ENCODE data around the gene UBE4A. TPM values are rescaled to one million over a fixed set of nuclear protein-coding genes. Genes with fewer than 3 reads are reported as not detected.

UBE4A gene
- total and polyA plus RNA-seq, 9 of the 15 experiments (the other 6 are each of a cell fraction or from before 2014, with no cell fraction given): 13.5 to 45.2 (median 26.8) TPM

GRCh38 chr11:118415739-118416068 lies 56.3 kb downstream of the UBE4A start (continued):
- TF ChIP-seq ATF6 (CRISPR knock-in tag; IDR thresholded peaks at IDR 0.05): no peak
- no peak for TF ChIP-seq ZNF717 (CRISPR knock-in tag; IDR thresholded peaks at IDR 0.05)
- peak; percentile 86; the same call in 1 of the 2 replicates for TF ChIP-seq ATF7 (IDR thresholded peaks at IDR 0.05)
- no peak for TF ChIP-seq TAF15 (IDR thresholded peaks at IDR 0.05; ENCODE audit: low read depth, low read length)
- peak; percentile 81; the same call in 1 of the 2 replicates for TF ChIP-seq NFATC3 (IDR thresholded peaks at IDR 0.05)
- no peak for TF ChIP-seq PCBP2 (IDR thresholded peaks at IDR 0.05; ENCODE audit: low read depth, low read length, poor library complexity, severe bottlenecking)
- TF ChIP-seq GATAD2A (IDR thresholded peaks at IDR 0.05): peak; percentile 79
- peak; percentile 57; the same call in 1 of the 2 replicates for TF ChIP-seq RUNX1 (IDR thresholded peaks at IDR 0.05; ENCODE audit: low read depth)
- TF ChIP-seq NCOA1 (IDR thresholded peaks at IDR 0.05; ENCODE audit: low read depth): peak; percentile 82; the same call in 1 of the 2 replicates
- peak; percentile 23 for TF ChIP-seq HCFC1 (IDR thresholded peaks at IDR 0.05; ENCODE audit: low read depth, low read length)
- no peak for TF ChIP-seq ZNF740 (CRISPR knock-in tag; IDR thresholded peaks at IDR 0.05)
- TF ChIP-seq ZNF740 (tag; IDR thresholded peaks at IDR 0.05): no peak
- no peak for TF ChIP-seq HNRNPK (IDR thresholded peaks at IDR 0.05; ENCODE audit: low read depth, low read length, poor library complexity, severe bottlenecking)
- peak; percentile 89 for TF ChIP-seq NCOR1 (IDR thresholded peaks at IDR 0.05)
- no peak for TF ChIP-seq CUX1 (CRISPR knock-in tag; IDR thresholded peaks at IDR 0.05)
- TF ChIP-seq CREBBP (IDR thresholded peaks at IDR 0.05; ENCODE audit: low read depth, low read length): no peak
- no peak for TF ChIP-seq ZNF75A (CRISPR knock-in tag; IDR thresholded peaks at IDR 0.05)
- TF ChIP-seq NFIC (IDR thresholded peaks at IDR 0.05): peak; percentile 98
- no peak for TF ChIP-seq XRCC4 (IDR thresholded peaks at IDR 0.05; ENCODE audit: extremely low read depth, insufficient read depth, insufficient read length)
- no peak for TF ChIP-seq ZC3H4 (CRISPR knock-in tag; IDR thresholded peaks at IDR 0.05; ENCODE audit: borderline replicate concordance)
- no peak for TF ChIP-seq ZNF3 (CRISPR knock-in tag; IDR thresholded peaks at IDR 0.05)

Data from K562 (cell line).